Renal pelvis (tissue), 12 donors: ENCODE measurements around the gene C6orf163. TPM values are rescaled to one million over a fixed set of nuclear protein-coding genes. Genes with fewer than 3 reads are reported as not detected.
"Not testable (repeated sequence)": the region's sequence is repeated elsewhere in the genome, so short reads cannot be mapped to it uniquely, and the experiment has no call there.

Source experiments
- DNase-seq: peaks from one replicate; pipeline ENCODE4 v3.0.0-alpha.2; 2013
- long read RNA-seq, 16 experiments: transcript quantifications; one replicate each; lab custom pipeline, GENCODE V29; 2026
- polyA plus RNA-seq, 3 donors: library from polyadenylated mRNA; unstranded; fragments of 120-200 nt; gene quantifications; one replicate each; pipeline ENCODE4 v1.2.1, GENCODE V29; 2013; ENCODE audit not compliant: insufficient read length in 3 of 3

The C6orf163 gene
- polyA plus RNA-seq, result 1 to 10 TPM; 2.4 to 6.5 (median 5.6) TPM
- long read RNA-seq, donor 1, partial matches to known transcripts, result 0 of 2 reads
- long read RNA-seq, donor 1, other reads (novel, unspliced or antisense), result 0 of 2 reads
- long read RNA-seq, donor 2, result 0 reads
- long read RNA-seq, donor 3, result 0 reads
- long read RNA-seq, donor 4, result 0 reads
- long read RNA-seq, donor 5, result 0 reads
- long read RNA-seq, donor 6, partial matches to known transcripts, result 0 of 1 reads
- long read RNA-seq, donor 6, other reads (novel, unspliced or antisense), result 0 of 1 reads
- long read RNA-seq, donor 7, result 0 reads
- long read RNA-seq, donor 8, partial matches to known transcripts, result 0 of 1 reads
- long read RNA-seq, donor 8, other reads (novel, unspliced or antisense), result 0 of 1 reads
- long read RNA-seq, donor 9, result 0 reads
- long read RNA-seq, donor 10, partial matches to known transcripts, result 0 of 1 reads
- long read RNA-seq, donor 10, other reads (novel, unspliced or antisense), result 0 of 1 reads
- long read RNA-seq, donor 11, partial matches to known transcripts, result 0 of 1 reads
- long read RNA-seq, donor 11, other reads (novel, unspliced or antisense), result 0 of 1 reads
- long read RNA-seq, donor 12, result 0 reads
- long read RNA-seq, donor 13, partial matches to known transcripts, result 0 of 1 reads
- long read RNA-seq, donor 13, other reads (novel, unspliced or antisense), result 0 of 1 reads
- long read RNA-seq, donor 14, result 0 reads
- long read RNA-seq, donor 15, partial matches to known transcripts, result 0 of 1 reads
- long read RNA-seq, donor 15, other reads (novel, unspliced or antisense), result 0 of 1 reads
- long read RNA-seq, donor 16, partial matches to known transcripts, result 0 of 1 reads
- long read RNA-seq, donor 16, other reads (novel, unspliced or antisense), result 0 of 1 reads

DNA sequence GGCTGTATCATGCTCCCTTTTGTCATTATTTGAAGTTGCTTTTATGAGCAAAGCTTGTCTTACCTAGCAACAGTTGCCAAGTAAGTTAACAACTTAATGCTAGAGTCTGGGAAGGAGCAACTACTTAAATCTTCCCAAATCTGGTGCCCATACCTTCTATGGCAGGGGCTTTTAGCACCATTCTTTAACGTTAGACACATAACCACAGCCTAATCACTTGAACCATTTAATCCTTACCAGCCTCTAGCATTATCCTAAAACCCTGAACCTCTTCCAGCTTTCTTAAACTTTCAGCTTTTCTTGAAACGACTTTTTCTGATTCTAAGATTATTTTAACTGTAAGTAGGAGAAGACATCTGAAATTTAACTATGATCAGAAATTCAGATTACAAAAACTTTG, at the start of gene C6orf163:
Gene C6orf163 (plus strand): TSS at position 83 of the 400 bp plus-strand sequence. CDS start 287 bp downstream, at position 370.
- DNase-seq, result no peak

- no peak for DNase-seq
Measured at GRCh38 chr6:87297119-87297518, 47.5 kb upstream of the C6orf163 start.

GRCh38 chr6:87301277-87301676, 43.3 kb upstream of the C6orf163 start:
- not testable (repeated sequence) for DNase-seq

GRCh38 chr6:87308970-87309369, 35.6 kb upstream of the C6orf163 start:
- DNase-seq, result no peak

DNA sequence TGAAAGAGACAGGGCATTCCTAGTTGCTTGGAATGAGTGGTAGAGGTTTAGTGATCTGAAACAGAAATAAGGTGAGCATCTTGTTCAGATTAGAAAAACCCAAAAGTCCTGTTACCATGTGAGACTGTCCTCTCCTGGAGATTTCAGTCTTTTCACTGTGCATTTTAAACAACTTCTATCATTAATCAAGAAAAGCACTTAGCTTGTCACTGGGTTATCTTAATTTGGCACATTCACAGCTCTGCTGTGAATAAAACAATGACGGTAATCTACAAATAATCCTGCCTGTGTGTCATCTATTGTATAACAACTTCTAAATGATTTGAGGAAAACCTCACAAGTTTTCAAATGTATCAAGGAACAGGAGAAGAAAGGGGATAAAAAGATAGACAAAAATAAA, 31.8 kb upstream of the C6orf163 start:
- no peak for DNase-seq

DNA sequence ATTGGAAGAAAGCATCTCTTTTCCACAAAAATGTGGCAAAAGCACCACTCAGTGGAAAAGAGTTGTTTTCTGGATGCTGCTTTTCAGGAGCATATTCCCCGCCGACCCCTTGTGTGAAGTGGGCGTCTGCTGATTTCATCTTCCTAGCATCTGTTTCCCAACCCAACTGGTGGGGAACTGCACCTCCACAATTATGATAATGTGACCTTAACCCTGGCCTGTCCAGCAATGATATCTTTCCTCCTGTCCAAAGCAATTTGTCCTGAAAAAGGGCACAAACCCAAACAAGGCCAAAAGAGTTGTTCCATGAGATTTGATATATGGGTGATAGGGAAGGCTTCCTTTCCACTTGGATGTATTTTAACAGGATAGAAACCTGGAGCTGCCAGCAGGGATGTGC, 29.5 kb upstream of the C6orf163 start:
- DNase-seq, result no peak

- DNase-seq, result no peak
Measured at GRCh38 chr6:87319271-87319987, 25.2 kb upstream of the C6orf163 start.

DNA sequence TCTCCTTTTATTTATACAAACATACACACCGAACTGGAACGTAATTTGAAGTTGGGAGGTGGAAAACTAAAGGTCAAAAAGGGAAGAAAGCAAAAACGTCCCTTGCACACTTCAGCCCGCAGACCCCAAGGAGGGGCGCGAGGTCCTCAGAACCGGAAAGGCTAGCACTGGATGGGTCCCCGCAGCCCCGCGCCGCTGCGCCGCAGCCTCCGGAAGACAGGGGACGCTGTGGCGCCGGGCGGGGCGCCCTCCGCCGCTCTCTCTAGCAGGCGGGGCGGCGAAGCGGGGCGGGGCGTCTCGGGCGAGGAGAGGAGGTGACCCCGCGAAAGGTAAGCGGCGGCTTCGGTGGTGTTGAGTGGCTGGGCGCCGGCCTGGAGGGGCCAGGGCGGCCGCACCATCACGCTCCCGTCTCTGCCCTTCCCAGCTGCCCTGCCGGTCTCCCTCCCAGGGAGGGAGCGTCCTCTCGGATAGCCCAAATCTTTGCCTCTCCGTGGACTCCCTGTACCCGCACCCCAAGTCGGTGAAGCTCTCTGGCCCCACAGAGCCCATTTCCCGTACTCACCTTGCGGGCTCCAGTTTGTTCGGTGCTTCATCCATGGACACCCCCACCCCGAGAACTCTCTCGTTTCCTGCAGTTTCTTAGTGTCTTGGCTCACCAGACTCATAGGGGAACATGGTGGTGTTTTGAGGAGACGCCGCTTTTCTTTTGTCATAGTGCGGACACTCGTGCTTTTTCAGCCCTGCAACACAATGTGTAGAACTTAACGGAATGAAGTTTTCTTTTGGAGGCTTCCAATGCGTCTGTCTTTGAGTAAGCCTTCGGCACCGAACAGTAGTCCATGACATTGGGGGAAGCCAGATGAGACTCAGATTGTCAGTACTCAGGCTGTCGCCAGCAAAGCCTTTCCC, 22.1 kb upstream of the C6orf163 start, which contains the start of gene SMIM8:
Gene SMIM8 (plus strand): TSS at position 285 of the 909 bp plus-strand sequence. CDS start 14,444 bp downstream, outside the sequence.
- peak; percentile 81 for DNase-seq

DNA sequence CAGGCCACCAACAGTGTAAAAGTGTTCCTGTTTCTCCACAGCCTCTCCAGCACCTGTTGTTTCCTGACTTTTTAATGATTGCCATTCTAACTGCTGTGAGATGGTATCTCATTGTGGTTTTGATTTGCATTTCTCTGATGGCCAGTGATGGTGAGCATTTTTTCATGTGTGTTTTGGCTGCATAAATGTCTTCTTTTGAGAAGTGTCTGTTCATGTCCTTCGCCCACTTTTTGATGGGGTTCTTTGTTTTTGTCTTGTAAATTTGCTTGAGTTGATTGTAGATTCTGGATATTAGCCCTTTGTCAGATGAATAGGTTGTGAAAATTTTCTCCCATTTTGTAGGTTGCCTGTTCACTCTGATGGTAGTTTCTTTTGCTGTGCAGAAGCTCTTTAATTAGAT, 20.7 kb upstream of the C6orf163 start:
- not testable (repeated sequence) for DNase-seq

- no peak for DNase-seq
Measured at GRCh38 chr6:87330961-87331360, 13.7 kb upstream of the C6orf163 start.

- no peak for DNase-seq
Measured at GRCh38 chr6:87333033-87333432, 11.6 kb upstream of the C6orf163 start.

DNA sequence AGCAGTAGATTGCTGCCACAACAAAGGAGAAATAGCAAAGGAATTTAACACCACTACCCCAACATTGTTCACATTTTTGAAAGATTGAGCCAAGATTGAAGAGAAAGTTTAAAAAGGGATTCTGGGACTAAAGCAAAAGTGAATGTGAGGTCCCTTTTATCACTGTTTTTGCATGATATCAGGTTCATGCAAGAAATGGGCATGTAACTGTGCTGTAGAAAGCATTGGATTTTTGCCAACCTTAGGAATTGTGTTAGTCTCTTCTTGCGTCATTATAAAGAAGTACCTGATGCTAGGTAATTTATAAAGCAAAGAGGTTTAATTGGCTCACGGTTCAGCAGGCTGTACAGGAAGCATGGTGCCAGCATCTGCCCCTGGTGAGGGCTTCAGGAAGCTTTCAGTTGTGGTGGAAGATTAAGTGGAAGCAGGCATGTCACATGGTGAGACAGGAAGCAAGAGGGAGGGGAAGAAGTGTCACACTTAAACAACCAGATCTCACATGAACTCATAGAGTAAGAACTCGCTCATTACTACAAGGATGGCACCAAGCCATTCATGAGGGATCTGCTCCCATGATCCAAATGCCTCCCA, 10.9 kb upstream of the C6orf163 start:
- no peak for DNase-seq

GRCh38 chr6:87334683-87335082, 9.9 kb upstream of the C6orf163 start:
- DNase-seq, result no peak

- DNase-seq, result no peak
Measured at GRCh38 chr6:87336367-87336766, 8.2 kb upstream of the C6orf163 start.

DNA sequence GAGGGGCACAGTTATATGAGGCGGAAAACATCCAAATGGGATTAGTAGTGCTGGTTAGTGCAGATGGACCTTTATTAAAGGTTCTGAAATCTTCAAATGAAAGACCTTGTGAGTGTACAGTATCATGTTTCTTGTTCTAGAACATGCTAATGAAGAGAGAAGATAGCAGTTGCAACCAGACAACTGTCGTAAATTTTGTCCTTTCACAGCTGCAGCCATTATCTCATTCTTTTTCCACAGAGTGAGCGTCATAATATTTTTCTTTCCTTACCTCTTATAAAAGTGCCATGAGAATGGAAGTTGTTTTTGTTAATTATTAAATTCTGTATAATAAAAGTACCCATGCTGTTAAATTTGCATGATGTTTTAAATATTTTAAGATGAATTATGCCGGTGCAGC, 4.4 kb upstream of the C6orf163 start:
- DNase-seq, result no peak

DNA sequence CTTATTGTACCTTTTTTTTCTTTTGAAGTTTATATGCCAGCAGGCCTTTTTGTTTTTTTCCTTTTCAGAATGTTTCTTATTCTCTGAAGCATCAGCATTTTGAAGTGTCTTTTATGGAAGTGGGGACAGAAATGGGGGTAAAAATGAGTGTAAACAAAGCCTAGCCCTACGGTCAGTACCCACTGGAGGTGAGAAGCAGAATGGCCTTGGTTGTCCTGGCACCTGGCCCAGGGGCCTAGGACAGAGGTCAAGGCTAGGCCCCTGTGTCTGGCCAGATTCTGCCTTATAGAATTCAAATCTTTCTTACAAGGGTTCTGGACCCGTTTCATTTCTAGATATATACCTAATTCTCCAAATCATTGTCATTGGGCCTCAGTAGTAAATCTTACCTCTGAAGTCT, 3.5 kb upstream of the C6orf163 start:
- no peak for DNase-seq

DNA sequence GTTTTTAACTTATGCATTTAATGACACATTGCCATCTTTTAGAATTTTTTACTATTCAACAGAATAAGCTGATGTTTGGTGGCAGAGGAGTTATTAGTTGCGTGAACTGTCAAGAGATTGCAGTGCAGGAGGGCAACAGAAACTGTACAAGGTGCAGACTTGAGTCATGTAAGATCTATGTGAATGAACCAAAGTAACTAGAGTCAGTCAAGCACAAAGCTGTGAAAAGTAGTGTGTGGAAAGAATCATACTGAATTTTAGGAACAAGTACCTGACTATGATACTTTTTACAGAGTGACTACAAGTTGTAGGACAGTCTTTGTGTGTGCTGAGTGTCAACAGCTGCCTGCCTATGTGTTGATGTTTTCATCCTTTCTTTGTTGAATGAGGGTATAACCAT, 2.7 kb upstream of the C6orf163 start:
- DNase-seq, result no peak

- DNase-seq, result no peak
Measured at GRCh38 chr6:87342829-87343228, 1.8 kb upstream of the C6orf163 start.

DNA sequence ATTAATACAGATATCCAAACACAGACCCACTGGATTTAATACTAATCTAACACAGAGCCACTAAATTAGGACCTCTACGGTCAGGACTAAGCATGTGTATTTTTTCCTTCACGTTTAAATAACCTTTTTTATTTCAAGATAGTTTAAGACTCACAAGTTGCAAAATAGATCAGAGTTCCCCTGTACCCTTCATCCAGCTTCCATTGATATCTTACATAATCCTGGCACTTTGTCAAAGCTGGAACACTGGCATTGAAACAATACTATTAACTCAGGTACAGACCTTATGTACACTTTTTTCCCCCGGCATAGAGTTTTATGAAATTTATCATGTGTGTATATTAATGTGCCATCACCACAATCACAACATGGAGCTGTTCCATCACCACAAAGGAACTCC, 2.1 kb downstream of the C6orf163 start:
- no peak for DNase-seq

GRCh38 chr6:87349896-87350295, 5.3 kb downstream of the C6orf163 start:
- no peak for DNase-seq

- DNase-seq, result no peak
Measured at GRCh38 chr6:87350516-87350915, 5.9 kb downstream of the C6orf163 start.
